ENCODE measurements around the gene BBS7.

BBS7 gene

DNA sequence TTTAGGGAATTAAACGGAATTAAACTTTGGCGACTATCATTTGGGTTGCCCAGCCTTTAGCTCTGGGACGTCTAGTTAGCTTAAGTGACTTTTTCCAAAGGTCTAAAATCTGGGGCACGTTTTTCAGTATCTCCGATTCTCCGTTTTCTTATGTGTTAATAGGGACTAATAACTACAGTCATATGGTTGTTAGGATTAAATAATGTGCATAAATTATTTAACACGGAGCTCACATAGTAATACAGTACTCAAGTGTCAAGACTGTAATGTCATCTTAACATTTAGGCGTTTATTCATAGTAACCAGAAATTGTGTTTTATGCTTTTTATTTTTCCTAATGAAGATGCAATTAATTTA, 46.1 kb downstream of the BBS7 start:
- no peak for DNase-seq

- DNase-seq: peak; percentile 97
These were observed 46.6 kb downstream of the BBS7 start, which contains the start of gene CCNA2 for GRCh38 chr4:121823505-121824170. TSS of gene CCNA2 (minus strand) at chr4:121823883. CDS start at chr4:121823628, 255 bp downstream.

GRCh38 chr4:121822796-121823504, 47.3 kb downstream of the BBS7 start:
- DNase-seq: peak; percentile 22

GRCh38 chr4:121822047-121822446, 48.2 kb downstream of the BBS7 start:
- DNase-seq: no peak

- no peak for DNase-seq
These were observed 50.9 kb downstream of the BBS7 start for GRCh38 chr4:121819216-121819965.

- no peak for DNase-seq
These were observed 52.1 kb downstream of the BBS7 start for GRCh38 chr4:121818215-121818614.

DNA sequence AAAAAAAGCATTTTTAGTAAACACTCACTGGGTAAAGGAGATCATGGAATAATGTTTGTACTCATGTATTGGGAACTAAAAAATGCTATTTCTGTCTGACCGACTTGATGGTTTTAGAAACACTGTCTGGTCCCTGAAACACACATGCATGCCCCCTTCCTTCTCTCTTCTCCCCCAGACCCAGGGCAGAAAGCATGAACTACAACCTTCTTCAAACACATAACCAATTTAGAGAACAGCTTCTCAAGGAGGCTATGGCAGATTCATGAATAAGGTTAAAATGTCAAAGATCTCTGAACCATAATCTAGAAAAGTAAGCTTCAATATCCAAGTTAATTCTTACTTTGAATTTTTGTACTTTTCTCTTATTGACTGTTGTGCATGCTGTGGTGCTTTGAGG, 52.6 kb downstream of the BBS7 start:
- DNase-seq: no peak

DNA sequence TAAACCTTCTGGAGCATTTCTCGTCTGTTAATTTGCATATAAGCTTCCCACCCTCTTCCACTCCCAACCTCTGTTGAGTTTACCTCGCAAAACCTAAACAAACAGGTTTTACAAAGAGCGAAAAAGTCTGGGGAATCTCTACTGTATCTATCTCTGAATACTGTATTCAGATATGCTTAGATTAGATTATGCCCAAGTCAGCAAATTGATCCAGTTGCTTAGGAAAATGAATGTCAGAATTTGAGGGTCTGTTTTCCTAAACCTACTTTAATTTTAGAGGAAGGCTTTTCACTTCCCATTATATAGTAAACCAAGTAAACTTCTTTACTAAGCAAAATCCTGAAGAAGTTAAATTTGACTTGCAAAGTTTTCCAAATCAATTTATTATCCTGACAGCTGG, 53.3 kb downstream of the BBS7 start:
- DNase-seq: no peak

- no peak for DNase-seq
These were observed 55.5 kb downstream of the BBS7 start for GRCh38 chr4:121814756-121815155.

DNA sequence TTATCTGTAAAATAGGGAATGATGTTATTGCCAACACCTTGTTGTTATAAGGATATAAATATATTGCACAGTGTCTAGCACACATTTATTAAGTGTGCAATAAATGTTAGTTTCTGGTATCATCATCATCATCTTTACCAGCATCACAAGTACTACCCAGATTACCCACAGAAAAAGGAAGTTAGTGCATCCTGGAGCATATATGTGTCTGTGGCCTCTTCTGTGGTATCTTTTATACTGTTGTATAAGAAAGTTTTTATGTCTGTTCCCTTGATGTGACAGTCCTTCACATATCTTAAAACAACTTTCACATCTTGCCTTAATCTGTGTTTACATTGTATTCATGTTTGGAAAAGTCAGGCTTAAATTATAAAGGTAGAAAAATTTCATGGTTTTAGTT, 59.2 kb downstream of the BBS7 start:
- DNase-seq: no peak

DNA sequence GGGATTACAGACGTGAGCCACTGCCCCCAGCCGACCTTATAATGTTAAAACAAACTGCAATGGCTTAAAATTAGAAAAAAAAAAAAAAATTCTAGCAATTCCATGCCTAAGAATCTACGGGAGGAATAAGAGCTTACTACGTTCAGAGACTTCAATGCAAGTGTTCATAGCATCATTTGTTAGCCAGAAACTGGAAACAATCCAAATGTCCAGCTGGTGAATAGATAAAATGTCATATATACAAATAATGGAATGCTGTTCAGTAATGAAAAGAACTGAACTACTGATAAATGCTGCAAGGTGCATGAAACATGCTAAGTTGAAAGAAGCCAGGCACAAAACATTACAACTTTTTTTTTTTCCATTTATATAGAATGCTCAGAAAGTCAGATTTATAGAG, 63.9 kb downstream of the BBS7 start:
- DNase-seq: no peak

DNA sequence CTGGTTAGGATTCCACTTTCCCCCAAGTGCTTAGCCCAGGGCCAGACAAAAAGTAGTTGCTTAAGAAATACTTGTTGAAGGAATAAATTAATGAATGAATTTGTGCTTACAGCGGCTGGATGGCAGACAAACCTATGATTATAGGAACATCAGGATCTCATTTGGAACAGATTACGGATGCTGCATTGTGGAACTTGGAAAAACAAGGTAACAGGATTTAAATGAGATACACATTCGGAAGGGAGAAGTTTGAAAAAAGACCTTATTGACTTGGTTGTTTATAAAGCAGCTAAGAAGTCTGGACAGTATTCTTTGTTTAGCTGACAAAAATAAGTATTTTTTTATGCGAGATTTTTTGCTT, 68.6 kb downstream of the BBS7 start:
- DNase-seq: no peak

DNA sequence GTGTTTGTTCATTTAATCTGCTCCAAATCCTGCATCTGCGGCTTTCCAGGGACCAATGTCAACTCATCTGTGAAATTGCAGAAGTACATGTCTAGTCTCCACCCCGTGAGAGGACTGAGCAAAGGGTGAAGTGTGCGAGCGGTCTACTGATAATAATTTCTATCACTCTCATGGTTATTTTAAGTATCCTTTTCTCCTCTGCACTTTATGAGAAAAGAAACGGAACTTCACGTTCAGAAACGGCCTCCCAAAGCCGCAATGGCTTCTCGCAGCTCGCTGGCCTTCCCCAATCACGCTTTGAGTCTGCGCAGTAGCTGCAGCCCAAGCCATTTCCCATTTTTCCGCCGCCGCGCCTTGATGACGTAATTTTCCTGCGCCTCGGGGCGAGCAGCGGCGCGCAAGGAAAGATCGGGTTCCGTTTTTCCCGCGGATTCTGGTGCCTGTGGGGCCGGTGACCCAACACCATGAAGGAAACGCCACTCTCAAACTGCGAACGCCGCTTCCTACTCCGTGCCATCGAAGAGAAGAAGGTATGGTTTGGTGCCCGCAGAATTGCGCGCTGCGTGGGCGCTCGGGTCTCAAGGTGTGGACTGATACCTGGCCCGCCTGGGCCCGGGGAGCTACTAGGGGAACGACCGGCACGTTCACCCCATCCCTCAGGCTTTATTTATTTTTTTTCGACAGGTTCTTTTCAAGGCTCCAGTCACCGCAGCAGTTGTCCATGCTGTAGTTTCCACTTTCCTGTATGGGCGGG, 69.1 kb downstream of the BBS7 start, which contains the start of gene EXOSC9:
TSS of gene EXOSC9 (plus strand) at position 363 of the 754 bp plus-strand sequence. CDS start at position 465, 102 bp downstream.
- peak; percentile 95 for DNase-seq

DNA sequence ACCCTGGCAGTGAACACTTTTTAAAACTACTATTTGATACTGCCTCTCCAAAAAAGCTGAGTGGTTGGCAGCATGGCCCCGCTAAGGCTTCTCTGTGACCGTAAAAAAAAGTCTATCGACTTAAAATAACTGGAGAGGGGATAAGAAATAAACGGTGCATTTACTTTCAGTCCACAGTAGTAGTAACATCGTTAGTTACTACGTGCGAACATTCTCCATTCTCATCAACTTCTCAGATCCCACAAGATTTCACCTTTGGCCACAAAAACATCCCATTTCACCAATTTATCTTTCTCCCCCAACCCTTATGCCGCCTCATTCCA, 69.7 kb downstream of the BBS7 start:
- no peak for DNase-seq

DNA sequence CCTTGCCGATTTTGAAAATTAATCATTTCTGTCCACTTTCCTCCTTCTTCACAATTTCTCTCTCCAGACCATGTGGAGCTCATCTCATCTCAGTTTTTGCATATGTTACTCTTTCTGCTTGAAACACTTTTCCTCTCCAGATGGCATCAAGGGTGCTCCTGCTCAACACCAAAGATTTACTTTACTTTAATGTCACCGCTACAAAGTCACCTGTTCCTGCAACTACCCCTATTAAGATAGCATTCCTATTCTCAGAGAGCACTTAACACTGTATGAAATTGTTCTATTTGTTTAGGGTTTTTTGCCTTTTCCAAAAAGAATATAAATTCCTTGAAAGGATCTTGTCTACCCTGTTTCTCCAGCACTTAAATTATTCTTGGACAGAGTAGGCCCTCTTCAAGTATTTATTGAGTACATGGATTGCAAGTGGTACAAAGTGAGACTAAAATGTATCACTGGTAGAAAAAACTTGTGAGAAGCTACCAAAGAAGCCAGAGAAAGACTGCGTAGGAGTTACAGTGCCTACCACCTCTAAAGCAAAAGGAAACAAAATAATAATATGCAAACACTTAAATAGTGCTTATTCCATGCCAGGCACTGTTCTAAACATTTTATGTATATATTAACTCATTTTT, 70.3 kb downstream of the BBS7 start:
- DNase-seq: no peak

- DNase-seq: no peak
These were observed 71.0 kb downstream of the BBS7 start for GRCh38 chr4:121799208-121799823.

GRCh38 chr4:121796283-121796682, 74.0 kb downstream of the BBS7 start:
- DNase-seq: no peak

DNA sequence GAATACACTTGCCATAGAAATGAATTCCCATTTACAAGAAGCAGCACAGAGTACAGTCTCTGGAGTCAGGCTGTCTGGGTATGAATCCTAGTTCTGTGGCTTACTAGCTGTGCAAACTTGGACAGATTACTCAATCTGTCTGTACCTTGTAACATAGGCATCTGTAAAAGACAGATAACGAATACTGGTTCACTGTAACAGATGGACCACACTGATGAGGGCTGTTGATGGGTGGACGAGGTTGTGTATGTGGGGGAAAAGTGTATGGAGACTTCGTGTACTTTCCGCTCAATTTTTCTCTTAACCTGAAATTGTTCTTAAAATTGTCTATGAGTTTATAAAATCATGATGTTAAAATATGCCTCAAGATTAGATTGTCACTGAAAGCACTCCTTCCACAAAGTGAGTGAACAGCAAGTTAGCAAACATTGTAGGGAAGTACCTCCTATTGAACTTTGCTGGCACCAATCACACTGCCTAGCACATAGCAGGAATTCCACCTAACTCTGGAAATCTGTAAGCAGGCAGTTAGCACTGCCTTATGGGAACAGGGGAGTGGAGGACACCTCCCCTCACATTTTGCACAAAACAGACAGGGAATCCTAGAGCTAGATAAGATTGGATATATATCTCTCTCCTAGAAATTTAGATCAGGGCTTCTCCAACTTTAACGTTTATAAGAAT, 75.6 kb downstream of the BBS7 start:
- no peak for DNase-seq

DNA sequence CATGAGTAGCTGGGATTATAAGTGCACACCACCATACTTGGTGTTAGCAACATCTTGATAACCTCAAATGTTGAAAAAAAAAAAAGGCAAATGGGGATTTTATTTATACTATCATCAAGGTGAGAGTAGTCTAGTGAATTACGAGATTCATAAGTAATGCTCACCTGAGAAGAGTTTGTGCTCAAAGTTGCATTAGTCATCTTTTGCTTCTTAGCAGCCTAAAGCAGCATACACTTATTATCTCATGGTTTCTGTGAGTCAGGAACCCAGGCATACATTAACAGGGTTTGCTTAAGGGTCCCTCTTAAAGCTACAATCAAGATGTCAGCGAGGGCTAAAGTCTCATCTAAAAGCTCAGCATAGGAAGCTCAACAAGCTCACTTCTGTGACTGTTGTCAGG, 77.3 kb downstream of the BBS7 start:
- no peak for DNase-seq

DNA sequence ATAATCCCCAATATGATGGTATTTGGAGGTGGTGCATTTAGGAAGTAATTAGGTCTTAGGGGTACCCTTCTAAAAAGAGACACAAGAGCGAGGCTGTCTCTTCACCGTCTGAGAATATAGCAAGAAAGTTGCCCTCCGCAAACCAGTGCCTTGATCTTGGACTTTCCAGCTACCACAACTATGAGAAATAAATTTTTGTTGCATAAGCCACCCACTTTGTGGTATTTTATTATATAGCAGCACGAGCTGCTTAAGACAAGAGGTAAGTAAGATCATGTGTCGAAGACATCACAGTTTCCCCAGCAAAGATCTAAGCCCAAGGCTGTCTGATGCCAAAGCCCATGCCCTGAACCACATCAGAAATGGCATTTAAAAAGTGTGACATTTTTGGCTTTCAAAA, 78.8 kb downstream of the BBS7 start:
- no peak for DNase-seq

DNA sequence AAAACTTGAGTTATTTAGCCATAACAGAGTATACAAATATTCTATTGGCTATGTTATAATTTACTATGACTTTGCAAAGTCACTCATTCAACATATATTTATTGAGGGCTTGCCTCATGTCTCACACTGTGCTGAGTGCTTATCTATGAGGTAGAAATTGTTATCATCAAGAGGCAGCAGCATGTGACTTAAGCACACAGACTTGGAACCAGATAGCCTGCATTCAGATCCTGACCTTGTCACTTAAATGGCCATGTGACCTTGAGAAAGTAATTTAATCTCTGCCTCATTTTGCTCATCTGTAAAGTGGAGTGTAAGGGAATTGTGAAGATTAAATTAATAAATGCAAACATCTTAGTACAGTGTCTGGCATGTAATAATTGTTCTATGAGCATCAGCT, 79.3 kb downstream of the BBS7 start:
- DNase-seq: no peak
